ENCODE data around the gene RAP1GAP2. TPM values are rescaled to one million over a fixed set of nuclear protein-coding genes. Genes with fewer than 3 reads are reported as not detected.

RAP1GAP2 gene
- total RNA-seq, 3 donors from 2014 or later: 26.6 to 45.3 (median 43.3) TPM

GRCh38 chr17:2860045-2860444 lies 63.8 kb downstream of the RAP1GAP2 start:
- Histone ChIP-seq H3K4me3 (no peak overlapping the region), H3K9me3 (no peaks in the 10 kb centered on the region), H3K4me1 (ENCODE audit: low read depth) (no peaks in the 10 kb centered on the region), H3K36me3 (ENCODE audit: low read depth) (no peaks in the 10 kb centered on the region)
- TF ChIP-seq, protein P1, sequence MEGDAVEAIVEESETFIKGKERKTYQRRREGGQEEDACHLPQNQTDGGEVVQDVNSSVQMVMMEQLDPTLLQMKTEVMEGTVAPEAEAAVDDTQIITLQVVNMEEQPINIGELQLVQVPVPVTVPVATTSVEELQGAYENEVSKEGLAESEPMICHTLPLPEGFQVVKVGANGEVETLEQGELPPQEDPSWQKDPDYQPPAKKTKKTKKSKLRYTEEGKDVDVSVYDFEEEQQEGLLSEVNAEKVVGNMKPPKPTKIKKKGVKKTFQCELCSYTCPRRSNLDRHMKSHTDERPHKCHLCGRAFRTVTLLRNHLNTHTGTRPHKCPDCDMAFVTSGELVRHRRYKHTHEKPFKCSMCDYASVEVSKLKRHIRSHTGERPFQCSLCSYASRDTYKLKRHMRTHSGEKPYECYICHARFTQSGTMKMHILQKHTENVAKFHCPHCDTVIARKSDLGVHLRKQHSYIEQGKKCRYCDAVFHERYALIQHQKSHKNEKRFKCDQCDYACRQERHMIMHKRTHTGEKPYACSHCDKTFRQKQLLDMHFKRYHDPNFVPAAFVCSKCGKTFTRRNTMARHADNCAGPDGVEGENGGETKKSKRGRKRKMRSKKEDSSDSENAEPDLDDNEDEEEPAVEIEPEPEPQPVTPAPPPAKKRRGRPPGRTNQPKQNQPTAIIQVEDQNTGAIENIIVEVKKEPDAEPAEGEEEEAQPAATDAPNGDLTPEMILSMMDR (IDR thresholded peaks at IDR 0.05): no peak
- DNase-seq: no peak
- intact Hi-C loops (cut with DNase I, micrococcal nuclease): no loop called here
- no peak for ATAC-seq

- ATAC-seq: no peak
- H3K4me1 ChIP-seq (ENCODE audit: low read depth): no peaks in the 10 kb centered on the region
- intact Hi-C loops (cut with DNase I, micrococcal nuclease): no loop called here
- no peak for DNase-seq
- no peak overlapping the region for H3K4me3 ChIP-seq
- H3K36me3 ChIP-seq (ENCODE audit: low read depth): no peaks in the 10 kb centered on the region
- TF ChIP-seq, protein P1 (IDR thresholded peaks at IDR 0.05): no peak
- no peaks in the 10 kb centered on the region for H3K9me3 ChIP-seq
Observed at GRCh38 chr17:2860883-2861282, 64.6 kb downstream of the RAP1GAP2 start.

DNA sequence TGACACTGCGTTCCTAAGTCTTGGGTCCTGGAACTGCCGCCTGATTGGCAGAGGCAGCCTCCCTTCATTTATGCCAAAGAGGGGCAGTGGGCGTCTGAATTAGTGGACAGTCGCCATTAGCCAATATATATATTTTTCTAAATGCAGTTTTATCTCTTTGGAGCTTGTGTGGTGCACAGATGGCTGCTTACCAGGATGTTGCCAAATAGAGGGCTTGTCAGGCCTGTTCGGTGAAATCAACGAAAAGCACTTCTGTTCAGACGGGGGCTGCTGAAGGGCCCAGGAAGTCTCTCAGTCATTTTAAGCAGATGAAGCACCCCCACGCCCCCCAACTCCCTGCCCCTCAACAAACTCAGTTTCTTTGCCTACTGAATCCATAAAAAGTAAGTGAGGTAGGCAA lies 66.0 kb downstream of the RAP1GAP2 start:
- no peaks in the 10 kb centered on the region for H3K9me3 ChIP-seq
- TF ChIP-seq, protein P1 (IDR thresholded peaks at IDR 0.05): no peak
- DNase-seq: no peak
- no peaks in the 10 kb centered on the region for H3K4me1 ChIP-seq (ENCODE audit: low read depth)
- no peaks in the 10 kb centered on the region for H3K36me3 ChIP-seq (ENCODE audit: low read depth)
- intact Hi-C loops (cut with DNase I, micrococcal nuclease): no loop called here
- ATAC-seq: no peak
- H3K4me3 ChIP-seq: no peak overlapping the region

DNA sequence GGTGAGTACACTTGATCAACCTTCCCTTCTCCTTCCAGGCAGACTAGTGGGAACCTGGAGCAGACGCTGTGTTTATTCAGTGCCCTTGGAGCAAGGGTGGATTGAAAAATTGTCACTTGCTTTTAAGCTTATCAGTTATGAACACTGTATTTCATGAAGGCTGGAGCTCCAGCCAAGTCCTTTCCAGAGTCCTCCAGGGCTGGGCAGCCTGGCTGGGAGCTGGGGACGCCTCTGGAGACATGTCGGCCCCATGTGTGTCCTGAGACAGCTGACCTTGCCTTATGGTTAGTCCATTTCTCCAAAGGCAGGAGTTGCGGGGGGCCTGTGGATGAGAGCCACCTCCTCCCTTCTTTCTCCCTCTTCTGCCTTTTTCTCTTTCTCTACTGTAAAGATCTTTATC lies 67.0 kb downstream of the RAP1GAP2 start:
- TF ChIP-seq, protein P1 (IDR thresholded peaks at IDR 0.05): no peak
- H3K36me3 ChIP-seq (ENCODE audit: low read depth): no peaks in the 10 kb centered on the region
- ATAC-seq (no peak), DNase-seq (no peak)
- no peak overlapping the region for H3K4me3 ChIP-seq
- H3K4me1 ChIP-seq (ENCODE audit: low read depth): no peaks in the 10 kb centered on the region
- intact Hi-C loops (cut with DNase I, micrococcal nuclease): no loop called here
- no peaks in the 10 kb centered on the region for H3K9me3 ChIP-seq

GRCh38 chr17:2865228-2865627 lies 69.0 kb downstream of the RAP1GAP2 start:
- intact Hi-C loops (cut with DNase I, micrococcal nuclease): no loop called here
- no peak overlapping the region for H3K4me3 ChIP-seq
- no peaks in the 10 kb centered on the region for H3K4me1 ChIP-seq (ENCODE audit: low read depth)
- no peak for DNase-seq
- TF ChIP-seq, protein P1 (IDR thresholded peaks at IDR 0.05): no peak
- no peaks in the 10 kb centered on the region for H3K9me3 ChIP-seq
- peak; percentile 37 for ATAC-seq
- no peaks in the 10 kb centered on the region for H3K36me3 ChIP-seq (ENCODE audit: low read depth)

All from mucosa of descending colon (tissue), 3 donors.